HG03097 (cell line): ENCODE measurements around the gene PLEKHA4.
"Not testable (repeated sequence)": the region's sequence is repeated elsewhere in the genome, so short reads cannot be mapped to it uniquely, and the experiment has no call there.

ENCODE experiments used
- ATAC-seq: cut with Tn5 transposase; IDR thresholded peaks from one replicate; pipeline ENCODE4 v1.9.1; 2021; ENCODE audit not compliant: unreplicated experiment, low FRiP score

The PLEKHA4 gene

GRCh38 chr19:48804496-48804895 lies 63.9 kb downstream of the PLEKHA4 start:
- no peak for ATAC-seq

- no peak for ATAC-seq
These were observed 65.8 kb downstream of the PLEKHA4 start for GRCh38 chr19:48802623-48803022.

GRCh38 chr19:48799358-48800300 lies 68.8 kb downstream of the PLEKHA4 start:
- ATAC-seq: no peak

- ATAC-seq: no peak
These were observed 69.5 kb downstream of the PLEKHA4 start for GRCh38 chr19:48798937-48799336.

- no peak for ATAC-seq
These were observed 71.3 kb downstream of the PLEKHA4 start for GRCh38 chr19:48797103-48797502.

GRCh38 chr19:48796298-48797083 lies 71.9 kb downstream of the PLEKHA4 start:
- ATAC-seq: no peak

- ATAC-seq: no peak
These were observed 72.7 kb downstream of the PLEKHA4 start for GRCh38 chr19:48795685-48796070.

GRCh38 chr19:48795055-48795684 lies 73.2 kb downstream of the PLEKHA4 start:
- peak; percentile 66 for ATAC-seq

- ATAC-seq: no peak
These were observed 74.1 kb downstream of the PLEKHA4 start for GRCh38 chr19:48794291-48794690.

GRCh38 chr19:48793271-48793670 lies 75.1 kb downstream of the PLEKHA4 start:
- ATAC-seq: no peak

GRCh38 chr19:48787331-48787730 lies 81.1 kb downstream of the PLEKHA4 start:
- ATAC-seq: not testable (repeated sequence)
